HEK293 (cell line): ENCODE data around the gene SP9.

Experiments
- CTCF ChIA-PET: fragments of 350-600 bp; formaldehyde crosslinking; extraction: SDS; loops from one replicate; lab custom pipeline; 2021; ENCODE audit warnings: antibody characterized with exemption; lab: Yijun Ruan, JAX
- POLR2A ChIA-PET: fragments of 300-600 bp; formaldehyde crosslinking; extraction: SDS; loops from one replicate; lab custom pipeline; 2020; ENCODE audit warnings: antibody characterized with exemption, inconsistent platforms; lab: Yijun Ruan, JAX
- H3K27ac ChIP-seq: fragments of 200-500 bp; sonication (Bioruptor generic); 2 replicates; pipeline ENCODE4 v1.5.1; 2014; ENCODE audit warnings: low read depth, low read length, control low read depth, inconsistent platforms; ENCODE audit errors: extremely low read depth
- H3K36me3 ChIP-seq, 2 experiments: fragments of 200-500 bp in 1 of 2; sonication (Bioruptor generic) in 1 of 2; 1 replicate in 1 of 2; 2 replicates in 1 of 2; pipeline ENCODE4 v1.5.1; 2014 to 2017; ENCODE audit warnings: inconsistent platforms in 2 of 2, low read length in 2 of 2; ENCODE audit not compliant: control insufficient read depth in 2 of 2, insufficient read depth in 1 of 2
- H3K4me1 ChIP-seq: fragments of 200-500 bp; sonication (Bioruptor generic); 2 replicates; pipeline ENCODE4 v1.5.1; 2014; ENCODE audit warnings: mild to moderate bottlenecking, low read length, inconsistent platforms; ENCODE audit not compliant: control insufficient read depth, insufficient read depth
- H3K4me3 ChIP-seq: 2 replicates; pipeline ENCODE4 v1.5.1; 2011; ENCODE audit warnings: low read depth, mild to moderate bottlenecking, control low read depth, low read length, moderate library complexity
- H3K9me3 ChIP-seq: fragments of 200-500 bp; sonication (Bioruptor generic); 2 replicates; pipeline ENCODE4 v1.5.1; 2014; ENCODE audit warnings: low read depth, low read length, inconsistent platforms; ENCODE audit not compliant: control insufficient read depth, insufficient read depth
- IKZF3 ChIP-seq: fragments of 450-650 bp; IDR thresholded peaks from 2 replicates; pipeline ENCODE4 v1.5.0; 2018; ENCODE audit warnings: missing biosample characterization, mild to moderate bottlenecking, missing genetic modification characterization, moderate library complexity
- KLF9 ChIP-seq: fragments of 450-650 bp; formaldehyde crosslinking; IDR thresholded peaks from 2 replicates; pipeline ENCODE4 v1.5.1; 2016; ENCODE audit warnings: missing biosample characterization, missing genetic modification characterization, low read depth
- MZF1 ChIP-seq: fragments of 450-650 bp; formaldehyde crosslinking; IDR thresholded peaks from 2 replicates; pipeline ENCODE4 v1.5.1; 2017; ENCODE audit warnings: missing biosample characterization, missing genetic modification characterization, borderline replicate concordance
- OVOL3 ChIP-seq: fragments of 450-650 bp; formaldehyde crosslinking; IDR thresholded peaks from 2 replicates; pipeline ENCODE4 v1.5.1; 2016; ENCODE audit warnings: missing biosample characterization, missing genetic modification characterization
- REPIN1 ChIP-seq: fragments of 450-650 bp; formaldehyde crosslinking; IDR thresholded peaks from 2 replicates; pipeline ENCODE4 v1.5.1; 2017; ENCODE audit warnings: missing biosample characterization, missing genetic modification characterization, low read depth
- ZNF157 ChIP-seq: fragments of 450-650 bp; formaldehyde crosslinking; IDR thresholded peaks from 2 replicates; pipeline ENCODE4 v1.5.1; 2016; ENCODE audit warnings: missing biosample characterization, missing genetic modification characterization
- ZNF302 ChIP-seq: fragments of 450-650 bp; formaldehyde crosslinking; IDR thresholded peaks from 2 replicates; pipeline ENCODE4 v1.5.1; 2016; ENCODE audit warnings: missing biosample characterization, missing genetic modification characterization, low read depth
- ZNF324 ChIP-seq: fragments of 450-650 bp; formaldehyde crosslinking; IDR thresholded peaks from 2 replicates; pipeline ENCODE4 v1.5.1; 2016; ENCODE audit warnings: missing biosample characterization, missing genetic modification characterization
- ZNF335 ChIP-seq: fragments of 450-650 bp; formaldehyde crosslinking; conservative IDR thresholded peaks from 2 replicates; pipeline ENCODE4 v1.5.1; 2016; ENCODE audit warnings: missing biosample characterization, missing genetic modification characterization
- ZNF354C ChIP-seq: fragments of 450-650 bp; formaldehyde crosslinking; IDR thresholded peaks from 2 replicates; pipeline ENCODE4 v1.5.1; 2016; ENCODE audit warnings: missing biosample characterization, missing genetic modification characterization, low read depth, borderline replicate concordance
- ZNF404 ChIP-seq: fragments of 450-650 bp; formaldehyde crosslinking; IDR thresholded peaks from 2 replicates; pipeline ENCODE4 v1.5.1; 2017; ENCODE audit warnings: missing biosample characterization, missing genetic modification characterization
- ZNF544 ChIP-seq: fragments of 450-650 bp; formaldehyde crosslinking; IDR thresholded peaks from 2 replicates; pipeline ENCODE4 v1.5.0; 2017; ENCODE audit warnings: missing biosample characterization, missing genetic modification characterization
- ZNF561 ChIP-seq: fragments of 450-650 bp; IDR thresholded peaks from 2 replicates; pipeline ENCODE4 v1.5.1; 2018; ENCODE audit warnings: missing biosample characterization, missing genetic modification characterization, borderline replicate concordance
- ZNF571 ChIP-seq: fragments of 450-650 bp; formaldehyde crosslinking; IDR thresholded peaks from 2 replicates; pipeline ENCODE4 v1.5.0; 2017; ENCODE audit warnings: missing biosample characterization, missing genetic modification characterization
- ZNF791 ChIP-seq: fragments of 450-650 bp; formaldehyde crosslinking; IDR thresholded peaks from 2 replicates; pipeline ENCODE4 v1.5.1; 2016; ENCODE audit warnings: missing biosample characterization, missing genetic modification characterization
- TF ChIP-seq, protein P1 (sequence below): fragments of 450-650 bp; formaldehyde crosslinking; IDR thresholded peaks from 2 replicates; pipeline ENCODE4 v1.5.1; 2016; ENCODE audit warnings: missing biosample characterization, missing genetic modification characterization
- TF ChIP-seq, protein P2 (sequence below): fragments of 450-650 bp; formaldehyde crosslinking; IDR thresholded peaks from 2 replicates; pipeline ENCODE4 v1.5.1; 2016; ENCODE audit warnings: missing biosample characterization, missing genetic modification characterization, low read depth
- TF ChIP-seq, protein P3 (sequence below): fragments of 450-650 bp; formaldehyde crosslinking; IDR thresholded peaks from 2 replicates; pipeline ENCODE4 v1.5.1; 2016; ENCODE audit warnings: missing biosample characterization, missing genetic modification characterization, low read depth
- TF ChIP-seq, protein P4 (sequence below): fragments of 450-650 bp; IDR thresholded peaks from 2 replicates; pipeline ENCODE4 v1.5.1; 2018; ENCODE audit warnings: missing biosample characterization, missing genetic modification characterization
- TF ChIP-seq, protein P5 (sequence below): fragments of 450-650 bp; formaldehyde crosslinking; IDR thresholded peaks from 2 replicates; pipeline ENCODE4 v1.5.1; 2016; ENCODE audit warnings: missing biosample characterization, missing genetic modification characterization

Gene SP9

DNA sequence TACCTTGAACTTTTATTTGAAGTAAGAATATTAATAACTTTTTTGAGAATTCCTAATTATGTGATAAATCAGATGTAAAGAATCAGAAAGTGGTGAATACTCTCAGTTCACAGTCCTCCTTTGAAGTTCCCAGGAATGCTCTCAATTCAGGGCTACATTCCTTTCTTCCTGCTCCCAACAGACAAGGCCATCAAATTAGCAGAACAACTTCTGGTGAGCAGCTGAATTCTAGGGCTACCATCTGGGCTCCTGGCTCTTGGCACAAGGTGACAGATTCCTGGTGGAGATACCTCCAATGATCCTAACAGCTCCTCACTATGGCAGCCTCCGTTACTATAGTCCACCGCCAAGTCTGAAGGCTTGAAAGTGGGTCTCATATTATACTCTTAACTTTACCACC, 48.6 kb upstream of the SP9 start:
- TF ChIP-seq MZF1 (tag by site-specific recombination) (no peak), ZNF544 (tag by site-specific recombination) (no peak), IKZF3 (no peak), ZNF157 (tag by site-specific recombination) (no peak), KLF9 (tag by site-specific recombination) (no peak), ZNF561 (tag by site-specific recombination) (no peak), REPIN1 (no peak), ZNF335 (tag by site-specific recombination) (no peak), ZNF324 (tag by site-specific recombination) (no peak), ZNF354C (tag by site-specific recombination) (no peak), ZNF302 (tag by site-specific recombination) (no peak), ZNF571 (no peak), ZNF791 (tag by site-specific recombination) (no peak), OVOL3 (tag by site-specific recombination) (no peak), ZNF404 (tag by site-specific recombination) (no peak)
- TF ChIP-seq, protein P1, sequence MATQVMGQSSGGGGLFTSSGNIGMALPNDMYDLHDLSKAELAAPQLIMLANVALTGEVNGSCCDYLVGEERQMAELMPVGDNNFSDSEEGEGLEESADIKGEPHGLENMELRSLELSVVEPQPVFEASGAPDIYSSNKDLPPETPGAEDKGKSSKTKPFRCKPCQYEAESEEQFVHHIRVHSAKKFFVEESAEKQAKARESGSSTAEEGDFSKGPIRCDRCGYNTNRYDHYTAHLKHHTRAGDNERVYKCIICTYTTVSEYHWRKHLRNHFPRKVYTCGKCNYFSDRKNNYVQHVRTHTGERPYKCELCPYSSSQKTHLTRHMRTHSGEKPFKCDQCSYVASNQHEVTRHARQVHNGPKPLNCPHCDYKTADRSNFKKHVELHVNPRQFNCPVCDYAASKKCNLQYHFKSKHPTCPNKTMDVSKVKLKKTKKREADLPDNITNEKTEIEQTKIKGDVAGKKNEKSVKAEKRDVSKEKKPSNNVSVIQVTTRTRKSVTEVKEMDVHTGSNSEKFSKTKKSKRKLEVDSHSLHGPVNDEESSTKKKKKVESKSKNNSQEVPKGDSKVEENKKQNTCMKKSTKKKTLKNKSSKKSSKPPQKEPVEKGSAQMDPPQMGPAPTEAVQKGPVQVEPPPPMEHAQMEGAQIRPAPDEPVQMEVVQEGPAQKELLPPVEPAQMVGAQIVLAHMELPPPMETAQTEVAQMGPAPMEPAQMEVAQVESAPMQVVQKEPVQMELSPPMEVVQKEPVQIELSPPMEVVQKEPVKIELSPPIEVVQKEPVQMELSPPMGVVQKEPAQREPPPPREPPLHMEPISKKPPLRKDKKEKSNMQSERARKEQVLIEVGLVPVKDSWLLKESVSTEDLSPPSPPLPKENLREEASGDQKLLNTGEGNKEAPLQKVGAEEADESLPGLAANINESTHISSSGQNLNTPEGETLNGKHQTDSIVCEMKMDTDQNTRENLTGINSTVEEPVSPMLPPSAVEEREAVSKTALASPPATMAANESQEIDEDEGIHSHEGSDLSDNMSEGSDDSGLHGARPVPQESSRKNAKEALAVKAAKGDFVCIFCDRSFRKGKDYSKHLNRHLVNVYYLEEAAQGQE (tag by site-specific recombination), result no peak
- TF ChIP-seq, protein P2, sequence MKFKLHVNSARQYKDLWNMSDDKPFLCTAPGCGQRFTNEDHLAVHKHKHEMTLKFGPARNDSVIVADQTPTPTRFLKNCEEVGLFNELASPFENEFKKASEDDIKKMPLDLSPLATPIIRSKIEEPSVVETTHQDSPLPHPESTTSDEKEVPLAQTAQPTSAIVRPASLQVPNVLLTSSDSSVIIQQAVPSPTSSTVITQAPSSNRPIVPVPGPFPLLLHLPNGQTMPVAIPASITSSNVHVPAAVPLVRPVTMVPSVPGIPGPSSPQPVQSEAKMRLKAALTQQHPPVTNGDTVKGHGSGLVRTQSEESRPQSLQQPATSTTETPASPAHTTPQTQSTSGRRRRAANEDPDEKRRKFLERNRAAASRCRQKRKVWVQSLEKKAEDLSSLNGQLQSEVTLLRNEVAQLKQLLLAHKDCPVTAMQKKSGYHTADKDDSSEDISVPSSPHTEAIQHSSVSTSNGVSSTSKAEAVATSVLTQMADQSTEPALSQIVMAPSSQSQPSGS, result no peak
- TF ChIP-seq, protein P3, sequence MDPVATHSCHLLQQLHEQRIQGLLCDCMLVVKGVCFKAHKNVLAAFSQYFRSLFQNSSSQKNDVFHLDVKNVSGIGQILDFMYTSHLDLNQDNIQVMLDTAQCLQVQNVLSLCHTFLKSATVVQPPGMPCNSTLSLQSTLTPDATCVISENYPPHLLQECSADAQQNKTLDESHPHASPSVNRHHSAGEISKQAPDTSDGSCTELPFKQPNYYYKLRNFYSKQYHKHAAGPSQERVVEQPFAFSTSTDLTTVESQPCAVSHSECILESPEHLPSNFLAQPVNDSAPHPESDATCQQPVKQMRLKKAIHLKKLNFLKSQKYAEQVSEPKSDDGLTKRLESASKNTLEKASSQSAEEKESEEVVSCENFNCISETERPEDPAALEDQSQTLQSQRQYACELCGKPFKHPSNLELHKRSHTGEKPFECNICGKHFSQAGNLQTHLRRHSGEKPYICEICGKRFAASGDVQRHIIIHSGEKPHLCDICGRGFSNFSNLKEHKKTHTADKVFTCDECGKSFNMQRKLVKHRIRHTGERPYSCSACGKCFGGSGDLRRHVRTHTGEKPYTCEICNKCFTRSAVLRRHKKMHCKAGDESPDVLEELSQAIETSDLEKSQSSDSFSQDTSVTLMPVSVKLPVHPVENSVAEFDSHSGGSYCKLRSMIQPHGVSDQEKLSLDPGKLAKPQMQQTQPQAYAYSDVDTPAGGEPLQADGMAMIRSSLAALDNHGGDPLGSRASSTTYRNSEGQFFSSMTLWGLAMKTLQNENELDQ (tag by site-specific recombination), result no peak
- TF ChIP-seq, protein P4, sequence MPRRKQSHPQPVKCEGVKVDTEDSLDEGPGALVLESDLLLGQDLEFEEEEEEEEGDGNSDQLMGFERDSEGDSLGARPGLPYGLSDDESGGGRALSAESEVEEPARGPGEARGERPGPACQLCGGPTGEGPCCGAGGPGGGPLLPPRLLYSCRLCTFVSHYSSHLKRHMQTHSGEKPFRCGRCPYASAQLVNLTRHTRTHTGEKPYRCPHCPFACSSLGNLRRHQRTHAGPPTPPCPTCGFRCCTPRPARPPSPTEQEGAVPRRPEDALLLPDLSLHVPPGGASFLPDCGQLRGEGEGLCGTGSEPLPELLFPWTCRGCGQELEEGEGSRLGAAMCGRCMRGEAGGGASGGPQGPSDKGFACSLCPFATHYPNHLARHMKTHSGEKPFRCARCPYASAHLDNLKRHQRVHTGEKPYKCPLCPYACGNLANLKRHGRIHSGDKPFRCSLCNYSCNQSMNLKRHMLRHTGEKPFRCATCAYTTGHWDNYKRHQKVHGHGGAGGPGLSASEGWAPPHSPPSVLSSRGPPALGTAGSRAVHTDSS, result no peak
- TF ChIP-seq, protein P5, sequence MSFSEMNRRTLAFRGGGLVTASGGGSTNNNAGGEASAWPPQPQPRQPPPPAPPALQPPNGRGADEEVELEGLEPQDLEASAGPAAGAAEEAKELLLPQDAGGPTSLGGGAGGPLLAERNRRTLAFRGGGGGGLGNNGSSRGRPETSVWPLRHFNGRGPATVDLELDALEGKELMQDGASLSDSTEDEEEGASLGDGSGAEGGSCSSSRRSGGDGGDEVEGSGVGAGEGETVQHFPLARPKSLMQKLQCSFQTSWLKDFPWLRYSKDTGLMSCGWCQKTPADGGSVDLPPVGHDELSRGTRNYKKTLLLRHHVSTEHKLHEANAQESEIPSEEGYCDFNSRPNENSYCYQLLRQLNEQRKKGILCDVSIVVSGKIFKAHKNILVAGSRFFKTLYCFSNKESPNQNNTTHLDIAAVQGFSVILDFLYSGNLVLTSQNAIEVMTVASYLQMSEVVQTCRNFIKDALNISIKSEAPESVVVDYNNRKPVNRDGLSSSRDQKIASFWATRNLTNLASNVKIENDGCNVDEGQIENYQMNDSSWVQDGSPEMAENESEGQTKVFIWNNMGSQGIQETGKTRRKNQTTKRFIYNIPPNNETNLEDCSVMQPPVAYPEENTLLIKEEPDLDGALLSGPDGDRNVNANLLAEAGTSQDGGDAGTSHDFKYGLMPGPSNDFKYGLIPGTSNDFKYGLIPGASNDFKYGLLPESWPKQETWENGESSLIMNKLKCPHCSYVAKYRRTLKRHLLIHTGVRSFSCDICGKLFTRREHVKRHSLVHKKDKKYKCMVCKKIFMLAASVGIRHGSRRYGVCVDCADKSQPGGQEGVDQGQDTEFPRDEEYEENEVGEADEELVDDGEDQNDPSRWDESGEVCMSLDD (tag by site-specific recombination), result no peak
- no peaks in the 10 kb centered on the region for H3K36me3 ChIP-seq
- H3K4me1 ChIP-seq, result no peaks in the 10 kb centered on the region
- CTCF ChIA-PET, result no interaction called here
- no peak overlapping the region for H3K4me3 ChIP-seq
- no peaks in the 10 kb centered on the region for H3K9me3 ChIP-seq
- POLR2A ChIA-PET, result no interaction called here
- no peak overlapping the region for H3K27ac ChIP-seq
